ENCODE results near the gene VWA1. TPM values are rescaled to one million over a fixed set of nuclear protein-coding genes. Genes with fewer than 3 reads are reported as not detected.
A peak's percentile ranks its signal among the peaks of the same experiment; 100 is the strongest.
"Not testable (repeated sequence)": the region's sequence is repeated elsewhere in the genome, so short reads cannot be mapped to it uniquely, and the experiment has no call there.

Gene VWA1
- total and polyA plus RNA-seq, 3 experiments from 2014 or later: 0.31 TPM; not detected in 2

GRCh38 chr1:1428174-1428573, 7.3 kb upstream of the VWA1 start:
- Mint-ChIP-seq H3K27ac (peak overlapping the region in 1 of 8 donors; percentile 70), H3K4me1 (peaks cover 3 to 7% (median 5%) of the 10 kb centered on the region in 3 donors), H3K27me3 (peaks cover 24 to 31% of the 10 kb centered on the region in 2 donors), H3K4me3 (peak overlapping the region in 4 of 7 donors; percentile 13 to 68 (median 50)), H3K9me3 (no peaks in the 10 kb centered on the region), H3K36me3 (no peaks in the 10 kb centered on the region)
- Histone ChIP-seq H3K4me1 (ENCODE audit: insufficient read depth, low read length) (no peaks in the 10 kb centered on the region), H3K27ac (ENCODE audit: low read depth, low read length) (no peak overlapping the region), H3K4me3 (ENCODE audit: low read length) (no peak overlapping the region), H3K27me3 (ENCODE audit: insufficient read depth, low read length, poor library complexity, severe bottlenecking) (no peaks in the 10 kb centered on the region), H3K9me3 (ENCODE audit: low read length) (no peaks in the 10 kb centered on the region), H3K36me3 (ENCODE audit: insufficient read depth, low read length) (no peaks in the 10 kb centered on the region)
- no peak for DNase-seq
- POLR2A ChIA-PET: no interaction called here
- CTCF ChIA-PET: interaction anchor here (1.0 to 2.1 kb wide), 2 partner anchors 12 to 14 kb away, joined by 4 to 5 read pairs; no protein-coding TSS in a partner anchor

GRCh38 chr1:1428967-1429366, 6.5 kb upstream of the VWA1 start:
- DNase-seq; H3K4me3 ChIP-seq (ENCODE audit: low read length); H3K36me3 Mint-ChIP-seq; H3K9me3 ChIP-seq (ENCODE audit: low read length); H3K36me3 ChIP-seq (ENCODE audit: insufficient read depth, low read length); H3K27ac ChIP-seq (ENCODE audit: low read depth, low read length); H3K4me1 ChIP-seq (ENCODE audit: insufficient read depth, low read length); H3K4me1 Mint-ChIP-seq; POLR2A ChIA-PET; H3K27me3 ChIP-seq (ENCODE audit: insufficient read depth, low read length, poor library complexity, severe bottlenecking); H3K4me3 Mint-ChIP-seq; H3K9me3 Mint-ChIP-seq; H3K27ac Mint-ChIP-seq: not testable (repeated sequence)
- CTCF ChIA-PET: interaction anchor here (1.0 to 2.1 kb wide), 2 partner anchors 11 to 15 kb away, joined by 4 to 5 read pairs; no protein-coding TSS in a partner anchor
- peaks cover 23 to 29% of the 10 kb centered on the region in 2 donors for H3K27me3 Mint-ChIP-seq

- CTCF ChIA-PET: interaction anchor here (2.1 kb wide), 1 partner anchor 11 kb away, joined by 5 read pairs; no protein-coding TSS in a partner anchor
- POLR2A ChIA-PET: no interaction called here
- Mint-ChIP-seq H3K4me3 (no peak overlapping the region), H3K36me3 (no peaks in the 10 kb centered on the region), H3K27me3 (peaks cover 19 to 29% of the 10 kb centered on the region in 2 donors), H3K27ac (peak overlapping the region in 1 of 8 donors; percentile 2), H3K9me3 (no peaks in the 10 kb centered on the region), H3K4me1 (peaks cover 3 to 7% (median 5%) of the 10 kb centered on the region in 3 donors)
- H3K27ac ChIP-seq (ENCODE audit: low read depth, low read length): no peak overlapping the region
- DNase-seq: no peak
- H3K36me3 ChIP-seq (ENCODE audit: insufficient read depth, low read length): no peaks in the 10 kb centered on the region
- peaks cover 2% of the 10 kb centered on the region for H3K27me3 ChIP-seq (ENCODE audit: insufficient read depth, low read length, poor library complexity, severe bottlenecking)
- no peak overlapping the region for H3K4me3 ChIP-seq (ENCODE audit: low read length)
- no peaks in the 10 kb centered on the region for H3K9me3 ChIP-seq (ENCODE audit: low read length)
- no peaks in the 10 kb centered on the region for H3K4me1 ChIP-seq (ENCODE audit: insufficient read depth, low read length)
Measured at GRCh38 chr1:1429671-1430073, 5.8 kb upstream of the VWA1 start.

GRCh38 chr1:1430114-1430982, 5.1 kb upstream of the VWA1 start:
- no peaks in the 10 kb centered on the region for H3K36me3 ChIP-seq (ENCODE audit: insufficient read depth, low read length)
- H3K4me3 Mint-ChIP-seq: no peak overlapping the region
- no peaks in the 10 kb centered on the region for H3K9me3 ChIP-seq (ENCODE audit: low read length)
- H3K9me3 Mint-ChIP-seq: no peaks in the 10 kb centered on the region
- H3K27ac Mint-ChIP-seq: no peak overlapping the region
- H3K27me3 Mint-ChIP-seq: peaks cover 15 to 28% of the 10 kb centered on the region in 2 donors
- H3K4me1 ChIP-seq (ENCODE audit: insufficient read depth, low read length): no peaks in the 10 kb centered on the region
- POLR2A ChIA-PET: no interaction called here
- H3K27ac ChIP-seq (ENCODE audit: low read depth, low read length): no peak overlapping the region
- H3K27me3 ChIP-seq (ENCODE audit: insufficient read depth, low read length, poor library complexity, severe bottlenecking): peaks cover 8% of the 10 kb centered on the region
- no peak overlapping the region for H3K4me3 ChIP-seq (ENCODE audit: low read length)
- no peak for DNase-seq
- CTCF ChIA-PET: interaction anchor here (0.6 to 2.1 kb wide), 2 partner anchors 10 kb away, joined by 3 to 5 read pairs; no protein-coding TSS in a partner anchor
- H3K36me3 Mint-ChIP-seq: no peaks in the 10 kb centered on the region
- H3K4me1 Mint-ChIP-seq: peaks cover 3 to 11% (median 5%) of the 10 kb centered on the region in 3 donors

GRCh38 chr1:1430992-1431844, 4.3 kb upstream of the VWA1 start:
- peaks cover 12% of the 10 kb centered on the region for H3K27me3 ChIP-seq (ENCODE audit: insufficient read depth, low read length, poor library complexity, severe bottlenecking)
- Mint-ChIP-seq H3K4me1 (peaks cover 3 to 11% (median 5%) of the 10 kb centered on the region in 3 donors), H3K36me3 (no peaks in the 10 kb centered on the region), H3K27me3 (peaks cover 15 to 26% of the 10 kb centered on the region in 2 donors), H3K27ac (no peak overlapping the region), H3K4me3 (no peak overlapping the region), H3K9me3 (no peaks in the 10 kb centered on the region)
- ChIA-PET POLR2A (no interaction called here), CTCF (interaction anchor here (0.6 kb wide), 1 partner anchor 9 kb away, joined by 3 read pairs; no protein-coding TSS in a partner anchor)
- no peaks in the 10 kb centered on the region for H3K36me3 ChIP-seq (ENCODE audit: insufficient read depth, low read length)
- H3K4me3 ChIP-seq (ENCODE audit: low read length): no peak overlapping the region
- no peak for DNase-seq
- H3K27ac ChIP-seq (ENCODE audit: low read depth, low read length): no peak overlapping the region
- H3K4me1 ChIP-seq (ENCODE audit: insufficient read depth, low read length): peaks cover 4% of the 10 kb centered on the region
- H3K9me3 ChIP-seq (ENCODE audit: low read length): no peaks in the 10 kb centered on the region

- H3K36me3 Mint-ChIP-seq: no peaks in the 10 kb centered on the region
- peaks cover 15 to 27% of the 10 kb centered on the region in 2 donors for H3K27me3 Mint-ChIP-seq
- H3K4me3 Mint-ChIP-seq: no peak overlapping the region
- no peak overlapping the region for H3K4me3 ChIP-seq (ENCODE audit: low read length)
- ChIA-PET CTCF (no interaction called here), POLR2A (no interaction called here)
- peaks cover 3 to 11% (median 5%) of the 10 kb centered on the region in 3 donors for H3K4me1 Mint-ChIP-seq
- no peaks in the 10 kb centered on the region for H3K36me3 ChIP-seq (ENCODE audit: insufficient read depth, low read length)
- no peak overlapping the region for H3K27ac Mint-ChIP-seq
- H3K4me1 ChIP-seq (ENCODE audit: insufficient read depth, low read length): peaks cover 8% of the 10 kb centered on the region
- no peaks in the 10 kb centered on the region for H3K9me3 ChIP-seq (ENCODE audit: low read length)
- no peaks in the 10 kb centered on the region for H3K9me3 Mint-ChIP-seq
- DNase-seq: no peak
- no peak overlapping the region for H3K27ac ChIP-seq (ENCODE audit: low read depth, low read length)
- peaks cover 17% of the 10 kb centered on the region for H3K27me3 ChIP-seq (ENCODE audit: insufficient read depth, low read length, poor library complexity, severe bottlenecking)
Measured at GRCh38 chr1:1431845-1432273, 3.6 kb upstream of the VWA1 start.

- Histone ChIP-seq H3K4me1 (ENCODE audit: insufficient read depth, low read length) (peaks cover 8% of the 10 kb centered on the region), H3K27ac (ENCODE audit: low read depth, low read length) (no peak overlapping the region), H3K4me3 (ENCODE audit: low read length) (no peak overlapping the region), H3K9me3 (ENCODE audit: low read length) (no peaks in the 10 kb centered on the region), H3K36me3 (ENCODE audit: insufficient read depth, low read length) (no peaks in the 10 kb centered on the region), H3K27me3 (ENCODE audit: insufficient read depth, low read length, poor library complexity, severe bottlenecking) (peaks cover 23% of the 10 kb centered on the region)
- peaks cover 3 to 11% (median 5%) of the 10 kb centered on the region in 3 donors for H3K4me1 Mint-ChIP-seq
- H3K27ac Mint-ChIP-seq: no peak overlapping the region
- no peaks in the 10 kb centered on the region for H3K9me3 Mint-ChIP-seq
- ChIA-PET POLR2A (no interaction called here), CTCF (no interaction called here)
- no peak overlapping the region for H3K4me3 Mint-ChIP-seq
- H3K27me3 Mint-ChIP-seq: peaks cover 15 to 27% of the 10 kb centered on the region in 2 donors
- no peaks in the 10 kb centered on the region for H3K36me3 Mint-ChIP-seq
- no peak for DNase-seq
Measured at GRCh38 chr1:1432274-1432950, 3.1 kb upstream of the VWA1 start.

All from CD8-positive, alpha-beta memory T cell (primary cell).